ENCODE results near the gene CABCOCO1.

CABCOCO1 gene

DNA sequence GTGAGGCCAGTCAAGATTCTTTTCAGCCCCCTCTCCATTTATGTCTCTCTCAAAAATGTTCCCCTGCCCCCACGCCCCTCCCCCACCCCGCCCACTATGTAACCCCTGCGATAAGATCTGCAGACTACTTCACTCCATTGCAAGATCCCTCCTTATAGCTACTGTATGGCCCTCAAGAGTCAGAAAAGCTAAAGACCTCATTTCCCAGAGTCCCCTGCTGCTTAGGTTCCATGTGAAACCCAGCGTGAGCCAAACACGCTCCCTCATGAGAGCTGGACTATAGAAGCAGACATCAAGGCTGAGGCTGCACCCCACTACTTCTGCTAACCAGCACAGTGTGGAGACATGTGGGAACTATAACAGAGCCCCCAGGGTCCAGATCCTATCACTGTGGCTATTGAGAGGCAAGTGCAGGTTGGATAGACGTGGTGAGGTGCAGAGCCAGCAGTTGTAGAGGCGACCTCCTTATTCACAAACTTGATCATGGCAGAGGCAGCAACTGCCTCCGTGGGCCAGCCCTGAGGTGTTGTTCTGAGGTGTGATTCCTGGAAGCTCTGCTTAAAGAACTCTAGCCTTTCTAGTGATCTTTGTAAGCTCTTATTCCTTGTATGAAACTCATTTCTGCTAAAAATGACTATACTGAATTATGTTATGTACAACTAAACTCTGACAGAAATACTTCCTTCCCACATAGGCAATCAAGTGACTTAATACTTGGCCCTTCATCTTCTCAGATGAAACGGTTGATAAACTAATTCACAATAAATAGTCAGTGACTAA lies 121.8 kb downstream of the CABCOCO1 start:
- DNase-seq (ENCODE audit: low read depth in 2 of 2), result peak in 1 of 2 donors; percentile 40

DNA sequence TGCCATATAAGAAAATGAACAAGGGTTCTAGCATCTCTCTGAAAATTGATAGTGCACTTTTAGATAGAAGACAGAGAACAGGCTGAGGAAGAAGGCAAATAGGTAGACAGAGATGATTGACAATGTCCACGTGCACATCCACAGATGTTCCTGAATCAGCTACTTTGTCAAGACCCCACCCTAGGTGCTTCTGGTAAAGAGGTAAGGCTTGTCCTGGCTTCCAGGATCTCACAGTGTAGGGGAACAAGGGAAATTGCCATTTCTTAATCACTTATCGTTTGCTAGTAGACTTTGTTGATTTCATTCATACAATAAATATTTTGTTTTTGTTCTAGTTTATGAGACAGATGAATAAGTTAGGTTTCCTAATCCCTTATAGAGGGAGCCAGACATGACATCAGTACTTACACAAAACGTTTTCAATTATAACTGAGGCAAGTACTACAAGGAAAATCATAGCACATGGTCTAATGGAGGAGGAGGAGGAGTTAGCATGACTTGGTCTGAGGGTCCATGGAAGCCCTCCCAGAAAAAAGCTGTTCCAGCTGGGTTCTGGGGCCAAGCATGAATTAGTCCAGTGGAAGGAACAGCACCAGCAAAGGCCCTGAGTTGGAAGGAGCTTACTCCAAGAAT lies 122.9 kb downstream of the CABCOCO1 start:
- no peak for DNase-seq (ENCODE audit: low read depth in 2 of 2)

DNA sequence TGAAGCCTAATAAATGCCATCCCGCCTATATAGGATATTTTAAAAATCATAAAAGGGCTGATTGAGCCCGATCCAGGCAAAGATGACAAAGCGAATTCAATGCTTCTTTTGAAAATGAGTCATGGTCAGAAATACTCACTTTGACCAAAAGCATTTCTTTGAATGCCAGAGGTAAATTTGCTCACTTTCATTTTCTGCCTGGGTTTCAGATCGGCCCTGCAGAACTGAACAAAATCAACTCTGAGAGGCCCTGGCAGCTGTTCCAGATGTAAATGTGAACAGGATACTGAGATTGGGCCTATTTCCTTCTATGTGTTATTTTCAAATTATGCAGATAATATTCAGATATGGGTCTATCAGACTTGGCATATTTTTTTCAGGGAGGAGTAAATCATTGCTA lies 124.0 kb downstream of the CABCOCO1 start:
- DNase-seq (ENCODE audit: low read depth in 2 of 2), result no peak

DNA sequence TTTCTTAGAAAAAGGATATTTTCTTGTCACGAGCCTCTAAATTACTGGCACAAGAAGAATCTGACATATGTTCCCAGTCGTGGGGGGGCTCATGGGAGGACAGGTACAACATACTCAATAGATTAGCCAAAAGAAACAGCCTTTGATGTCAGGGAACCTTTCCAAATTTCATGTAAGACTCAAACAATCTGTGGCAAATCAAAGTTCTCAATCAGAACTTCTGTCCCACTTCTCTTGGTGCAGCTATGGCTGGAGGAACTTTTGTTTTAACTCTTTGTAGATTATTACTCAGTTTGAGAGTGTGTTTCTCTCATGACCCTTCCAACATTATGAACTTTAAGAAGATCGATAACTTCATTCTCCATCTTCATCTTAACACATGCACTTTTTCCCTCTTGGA lies 124.4 kb downstream of the CABCOCO1 start:
- no peak for DNase-seq (ENCODE audit: low read depth in 2 of 2)

DNA sequence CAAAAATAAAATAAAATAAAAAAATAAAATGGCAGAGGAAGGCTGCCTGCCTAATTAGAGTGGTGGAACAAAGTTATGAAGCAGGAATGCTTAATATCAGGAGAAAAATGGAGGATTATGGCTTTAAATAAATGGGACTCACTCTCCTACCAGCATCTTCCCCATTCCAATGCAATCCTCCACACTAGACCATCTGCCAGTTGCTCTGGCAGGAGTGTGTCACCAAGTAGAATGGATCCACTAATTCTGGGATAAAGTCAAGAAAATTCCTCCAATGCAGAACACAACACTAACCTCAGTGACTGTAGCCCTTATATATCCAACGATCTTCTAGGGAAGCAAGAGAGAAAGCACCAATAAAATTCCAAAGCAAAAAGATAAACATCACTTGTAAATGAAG lies 126.3 kb downstream of the CABCOCO1 start:
- DNase-seq (ENCODE audit: low read depth in 2 of 2), result no peak

DNA sequence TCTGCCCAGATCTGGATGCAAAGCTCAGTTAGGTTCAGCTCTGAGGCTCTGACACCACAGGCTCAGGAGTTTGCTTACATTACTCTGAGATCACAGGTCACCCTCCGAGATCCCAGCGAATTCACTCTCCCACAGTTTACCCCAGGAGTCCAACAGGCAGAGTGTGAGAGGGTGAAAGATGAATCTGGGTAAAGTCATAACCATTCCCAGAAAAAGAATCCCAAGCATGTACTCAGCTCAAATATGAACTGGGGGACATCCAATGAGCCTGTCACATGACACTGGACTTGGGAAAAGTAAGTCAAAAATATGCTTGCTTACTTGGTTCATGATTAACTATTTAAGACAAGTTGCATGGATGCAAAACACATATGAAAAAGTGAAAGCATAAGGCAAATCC lies 128.5 kb downstream of the CABCOCO1 start:
- no peak for DNase-seq (ENCODE audit: low read depth in 2 of 2)

DNA sequence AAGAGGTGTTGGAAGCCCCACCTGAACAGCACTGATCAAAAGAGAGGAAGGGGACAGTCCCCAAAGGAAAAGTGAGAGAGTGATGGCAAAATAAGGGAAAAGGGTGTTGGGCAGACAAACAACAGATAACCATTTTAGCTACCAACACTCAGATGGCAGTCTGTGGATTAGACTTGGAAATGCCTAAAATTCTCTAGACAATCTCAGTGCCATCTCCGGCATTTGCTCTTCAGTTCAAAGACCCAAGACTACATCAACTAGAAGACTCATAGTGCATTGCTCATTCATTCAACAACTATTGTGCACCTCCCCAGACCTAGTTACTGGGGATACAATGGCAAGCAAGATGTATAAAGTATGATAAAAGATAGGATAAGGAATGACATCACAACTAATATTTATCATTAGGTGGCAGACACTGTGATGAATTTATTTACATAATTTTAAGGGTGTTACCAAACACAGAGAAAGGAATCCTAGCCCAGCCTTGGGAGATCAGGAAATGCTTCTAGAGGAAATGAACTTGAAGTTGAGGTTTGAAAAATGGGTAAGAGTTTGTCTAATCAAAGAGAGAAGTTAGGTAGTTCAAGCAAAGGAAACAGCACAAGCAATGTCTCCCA lies 129.5 kb downstream of the CABCOCO1 start:
- DNase-seq (ENCODE audit: low read depth in 2 of 2), result no peak

DNA sequence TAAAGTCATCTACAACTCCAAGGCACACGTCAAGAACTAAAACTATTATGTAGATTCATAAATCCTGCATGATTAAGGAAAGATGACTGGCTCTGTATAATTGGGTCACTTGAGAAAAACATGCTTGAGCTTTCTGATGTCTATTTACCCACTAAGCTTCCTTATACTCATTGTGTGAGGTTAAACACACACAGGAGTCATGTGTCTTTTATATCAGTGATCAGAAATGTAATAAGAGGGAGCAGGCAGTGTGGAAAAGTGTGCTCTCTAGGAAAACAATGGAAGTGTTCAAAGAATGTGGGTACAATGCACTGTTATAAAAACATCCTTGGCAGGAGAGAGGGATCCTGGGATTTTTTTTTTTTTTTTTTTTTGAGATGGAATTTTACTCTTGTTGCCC lies 130.2 kb downstream of the CABCOCO1 start:
- DNase-seq (ENCODE audit: low read depth in 2 of 2), result no peak

DNA sequence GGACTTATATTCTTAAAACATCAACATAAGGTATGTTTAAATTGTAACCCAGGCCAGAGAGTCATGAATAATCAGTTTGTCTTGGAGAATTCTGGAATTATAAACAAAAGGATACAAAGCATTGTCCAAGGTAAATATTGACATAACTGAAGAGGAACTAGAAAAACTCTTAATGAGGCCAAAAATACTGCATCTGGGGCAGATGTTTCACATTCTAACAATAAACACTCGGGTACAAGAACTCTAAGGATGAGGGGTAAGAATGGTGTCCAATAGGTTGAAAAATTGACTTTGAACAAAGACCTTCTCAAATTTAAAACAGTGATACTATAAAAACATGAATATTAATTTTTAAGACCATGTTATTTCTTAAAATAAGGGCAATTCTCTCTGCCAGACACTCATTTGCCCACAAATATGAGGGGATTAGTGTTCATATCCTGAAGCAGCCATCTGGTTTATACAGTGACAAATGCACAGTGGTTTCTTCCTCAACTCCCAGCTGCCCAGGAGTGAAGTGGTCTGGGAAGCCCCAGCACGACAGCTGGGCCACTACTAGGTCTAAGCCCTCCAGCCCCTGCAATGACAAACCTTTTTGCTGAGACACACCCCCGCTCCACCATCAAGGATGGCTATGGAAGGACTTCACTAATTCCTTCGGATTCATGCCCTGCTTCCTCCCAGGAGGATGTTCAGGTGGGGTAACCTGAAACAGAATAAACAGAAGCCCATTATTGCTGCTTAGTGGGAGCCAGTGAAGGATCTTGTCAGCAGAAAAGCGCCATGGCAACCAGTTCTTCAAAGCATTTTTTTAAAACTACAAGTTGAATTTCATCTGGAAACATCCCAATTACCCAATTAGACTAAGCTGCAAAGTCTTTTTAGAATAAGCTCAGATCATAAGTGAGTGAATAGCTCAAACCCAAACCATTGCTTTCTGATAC lies 131.3 kb downstream of the CABCOCO1 start:
- DNase-seq (ENCODE audit: low read depth in 2 of 2), result no peak

DNA sequence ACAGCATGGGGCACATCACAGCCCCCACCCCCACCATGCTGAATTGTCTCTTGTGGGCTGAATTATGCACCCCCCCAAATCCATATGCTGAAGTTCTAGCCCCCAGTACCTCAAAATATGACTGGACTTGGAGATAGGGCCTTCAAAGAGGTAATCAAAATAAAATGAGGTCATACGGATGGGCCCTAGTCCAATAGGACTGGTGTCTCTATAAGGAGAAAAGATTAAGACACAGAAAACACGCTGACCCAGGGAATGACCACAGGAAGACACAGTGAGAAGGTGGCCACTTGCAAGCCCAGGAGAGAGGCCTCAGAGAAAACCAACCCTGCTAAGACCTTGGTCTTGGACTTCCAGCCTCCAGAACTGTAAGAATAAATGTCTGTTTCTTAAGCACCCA lies 132.4 kb downstream of the CABCOCO1 start:
- no peak for DNase-seq (ENCODE audit: low read depth in 2 of 2)

DNA sequence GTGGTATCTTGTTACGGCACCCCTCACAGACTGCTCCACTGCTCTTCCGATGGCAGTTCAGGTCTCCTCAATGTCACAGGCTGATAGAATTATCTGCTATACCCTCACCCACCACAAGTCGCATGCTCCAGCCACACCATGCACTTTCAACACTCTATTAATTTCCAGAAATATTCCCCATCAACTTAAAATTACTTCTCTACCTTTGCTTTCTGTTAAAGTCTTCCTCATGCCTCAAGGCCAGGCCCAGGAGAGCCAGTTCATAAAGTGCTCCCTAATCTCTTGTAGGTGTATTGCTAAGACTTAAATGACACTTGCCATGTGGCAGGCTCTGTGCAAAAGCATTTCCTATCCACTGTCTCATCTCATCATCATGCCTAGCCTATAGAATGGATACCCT lies 132.8 kb downstream of the CABCOCO1 start:
- DNase-seq (ENCODE audit: low read depth in 2 of 2), result no peak

DNA sequence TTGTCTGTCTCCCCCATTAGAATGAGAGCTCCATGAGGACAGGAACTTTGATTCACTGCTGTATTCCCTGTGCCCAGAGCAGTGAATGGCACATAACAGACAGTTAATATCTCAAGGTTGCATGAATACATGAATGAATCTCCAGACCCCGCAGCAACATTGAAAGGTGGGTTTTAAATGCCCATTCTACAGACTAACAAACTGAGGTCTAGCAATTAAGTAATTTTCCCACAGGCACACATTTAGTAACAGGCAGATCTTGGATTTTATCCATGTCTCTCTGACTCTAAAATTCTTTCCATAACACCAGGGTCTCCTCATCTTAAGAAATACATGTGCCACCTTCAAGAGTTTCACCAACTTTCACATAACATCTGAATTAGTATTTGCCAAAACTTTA lies 134.1 kb downstream of the CABCOCO1 start:
- DNase-seq (ENCODE audit: low read depth in 2 of 2), result no peak

DNA sequence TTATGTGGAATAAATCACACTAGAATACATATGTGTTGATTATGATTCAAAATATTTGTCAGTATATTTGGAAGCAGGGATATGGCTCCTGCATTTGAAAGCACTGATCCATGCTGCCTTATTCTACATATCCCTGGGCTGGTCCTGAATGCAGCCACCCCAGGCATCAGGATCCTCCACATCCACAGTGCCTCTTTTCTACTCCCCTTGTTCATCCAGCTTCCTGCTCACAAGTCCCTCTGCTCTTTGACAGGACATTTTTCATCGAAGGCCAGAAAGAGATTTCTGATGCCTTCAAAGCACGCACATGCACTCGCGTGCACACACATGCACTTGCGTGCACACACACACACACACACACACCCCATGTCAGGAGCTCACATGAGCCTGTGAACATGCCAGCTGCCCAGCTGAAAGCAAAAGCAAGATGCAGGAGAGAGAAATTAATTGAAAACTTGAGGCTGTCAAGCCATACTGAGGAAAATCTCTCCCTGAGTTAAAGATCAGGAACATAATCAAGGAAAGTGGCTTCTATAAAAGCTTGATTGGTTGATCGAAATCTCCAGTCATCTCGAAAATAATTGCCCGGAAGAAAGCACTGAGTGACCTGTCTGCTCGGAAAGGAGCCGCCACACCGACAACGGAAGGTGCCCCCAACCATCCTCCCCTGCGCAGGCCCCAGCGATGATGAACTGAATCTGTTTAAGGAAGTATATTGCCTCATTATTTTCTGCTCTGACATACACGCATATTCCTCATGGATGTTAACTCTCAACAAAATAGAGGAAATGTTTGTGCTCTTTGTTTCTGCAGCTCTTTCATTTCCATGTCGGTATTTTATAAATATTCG lies 134.8 kb downstream of the CABCOCO1 start:
- DNase-seq (ENCODE audit: low read depth in 2 of 2), result no peak

DNA sequence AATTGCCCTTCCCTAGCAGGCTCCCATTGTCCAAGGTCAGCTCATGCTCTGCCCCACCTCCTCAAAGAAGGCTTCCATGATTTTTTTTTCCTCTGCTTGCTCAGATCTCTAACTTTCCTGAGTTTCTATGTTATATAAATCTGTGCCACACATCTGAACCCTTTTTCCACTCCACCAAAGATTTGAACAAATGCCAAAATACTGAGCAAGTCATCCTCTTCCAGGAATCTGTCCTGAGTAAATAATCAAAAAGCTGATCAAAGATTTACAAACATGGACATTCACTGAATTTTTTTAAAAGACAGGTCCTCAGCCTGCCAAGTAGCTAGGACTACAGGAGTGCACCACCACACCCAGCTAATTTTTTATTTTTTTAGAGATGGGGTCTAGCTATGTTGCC lies 136.0 kb downstream of the CABCOCO1 start:
- DNase-seq (ENCODE audit: low read depth in 2 of 2), result no peak

DNA sequence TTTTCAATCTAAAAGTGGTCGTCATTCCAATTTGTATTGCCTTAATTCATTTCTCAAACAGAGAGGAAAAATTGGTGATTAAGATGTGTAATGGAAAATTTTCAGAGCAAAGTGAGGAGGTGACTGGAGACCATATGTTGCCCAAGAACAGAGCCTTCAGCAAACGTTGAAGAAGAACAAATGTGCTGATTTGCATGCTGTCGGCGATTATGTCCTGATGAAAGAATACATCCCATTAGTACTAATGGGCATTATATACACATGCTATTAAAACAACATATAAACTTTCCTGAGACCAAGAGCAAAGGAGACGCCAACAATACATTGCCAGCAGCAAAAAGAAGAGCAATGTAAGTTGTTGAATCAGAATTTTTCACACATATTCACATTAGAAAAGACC lies 138.8 kb downstream of the CABCOCO1 start:
- DNase-seq (ENCODE audit: low read depth in 2 of 2), result no peak

DNA sequence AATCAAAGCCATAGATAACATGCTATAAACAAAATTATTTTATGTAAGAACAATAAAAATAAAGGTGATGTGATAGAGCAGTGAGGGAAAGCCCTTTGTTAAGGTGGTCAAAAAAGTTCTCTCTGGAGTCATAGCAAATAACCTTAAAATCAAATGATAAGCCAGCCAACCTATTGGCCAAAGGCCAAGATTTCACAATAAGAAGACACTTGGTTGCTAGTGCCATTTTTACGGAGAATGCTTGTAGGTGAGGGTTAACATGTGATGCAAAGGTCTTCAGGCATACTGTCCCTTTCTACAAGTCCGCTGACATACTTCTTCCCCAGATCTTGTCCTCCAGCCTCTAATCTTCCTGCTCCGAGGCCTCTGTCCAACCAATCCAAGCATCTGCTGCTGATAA lies 140.5 kb downstream of the CABCOCO1 start:
- DNase-seq (ENCODE audit: low read depth in 2 of 2), result no peak

DNA sequence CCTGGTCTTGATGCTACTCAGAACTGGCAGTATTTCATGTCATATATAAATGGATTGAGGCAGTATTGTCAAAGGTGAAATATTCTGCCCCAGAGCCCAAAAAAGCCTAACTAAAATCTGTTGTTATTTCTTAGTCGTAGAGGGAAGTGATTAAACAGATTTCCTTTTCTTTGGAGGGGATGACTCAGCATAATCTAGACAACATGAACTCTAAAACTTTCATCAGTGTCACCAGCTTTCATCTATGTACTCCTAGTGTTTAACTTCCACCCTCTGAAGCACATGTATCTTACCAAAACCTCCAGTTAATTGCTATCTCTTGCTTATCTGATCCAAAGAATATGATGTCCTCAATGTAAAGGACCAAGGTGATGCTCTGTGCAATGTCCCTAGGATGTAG lies 141.7 kb downstream of the CABCOCO1 start:
- no peak for DNase-seq (ENCODE audit: low read depth in 2 of 2)

DNA sequence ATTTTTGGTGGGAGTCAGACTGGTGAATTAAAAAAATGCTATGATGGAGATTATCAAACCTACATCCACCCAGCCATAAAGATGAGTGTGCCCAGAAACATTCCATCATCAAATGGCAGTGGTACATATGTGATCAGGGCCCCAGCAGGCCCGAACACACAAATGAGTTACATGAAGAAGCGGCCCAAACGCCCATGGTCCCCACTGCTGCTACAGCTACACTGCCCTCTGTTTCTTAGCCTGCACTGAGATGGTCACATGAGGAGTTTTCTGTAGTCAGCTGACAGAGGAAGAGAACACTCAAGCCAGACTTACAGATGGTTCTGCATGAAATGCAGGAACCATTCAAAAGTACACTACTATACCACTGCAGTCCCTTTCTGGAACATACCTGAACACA lies 142.4 kb downstream of the CABCOCO1 start:
- DNase-seq (ENCODE audit: low read depth in 2 of 2), result no peak

DNA sequence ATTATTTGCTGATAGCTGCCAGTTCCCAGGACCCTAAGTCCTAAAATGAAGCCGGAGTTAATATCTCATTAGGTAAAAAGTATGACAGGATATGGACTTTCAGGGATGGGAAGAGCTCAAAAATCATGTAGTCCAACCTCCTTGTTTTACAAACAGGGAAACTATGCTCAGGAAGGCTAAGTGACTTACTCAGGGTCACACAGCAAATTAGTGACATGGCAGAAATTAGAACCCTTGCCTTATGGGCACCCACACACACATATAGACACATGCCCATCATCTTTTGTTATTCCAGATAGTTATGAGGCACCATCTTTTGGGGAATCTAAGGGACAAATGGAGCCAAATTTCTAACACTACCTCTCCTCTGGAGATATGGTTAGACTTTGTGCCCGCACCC lies 147.5 kb downstream of the CABCOCO1 start:
- DNase-seq (ENCODE audit: low read depth in 2 of 2), result no peak

DNA sequence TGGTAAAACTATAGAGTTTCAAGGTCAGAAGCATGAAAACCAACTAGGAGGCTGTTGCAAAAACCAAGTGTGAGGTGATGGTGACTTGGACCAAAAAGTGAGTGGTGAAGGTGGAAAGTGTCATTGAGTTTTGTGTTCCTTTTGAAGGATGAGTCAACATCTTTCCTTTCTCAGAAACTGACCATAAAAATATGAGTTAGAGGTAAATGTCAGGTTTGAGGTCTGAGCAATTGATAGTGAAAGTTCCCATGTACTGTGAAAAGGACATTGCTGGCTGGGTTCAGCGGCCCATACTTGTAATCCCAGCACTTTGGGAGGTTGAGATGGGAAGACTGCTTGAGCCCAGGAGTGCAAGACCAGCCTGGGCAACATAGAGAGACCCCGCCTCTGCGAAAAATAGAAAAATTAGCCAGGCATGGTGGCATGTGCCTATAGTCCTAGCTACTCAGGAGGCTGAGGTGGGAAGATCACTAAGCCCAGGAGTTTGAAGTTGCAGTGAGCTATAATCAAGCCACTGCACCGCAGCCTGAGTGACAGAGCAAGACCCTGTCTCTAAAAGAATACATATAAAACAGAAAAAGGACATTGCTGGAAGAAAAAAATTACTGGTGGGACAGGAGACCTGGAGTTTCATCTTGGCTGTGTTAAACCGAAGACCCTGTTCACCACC lies 149.5 kb downstream of the CABCOCO1 start:
- no peak for DNase-seq (ENCODE audit: low read depth in 2 of 2)

DNA sequence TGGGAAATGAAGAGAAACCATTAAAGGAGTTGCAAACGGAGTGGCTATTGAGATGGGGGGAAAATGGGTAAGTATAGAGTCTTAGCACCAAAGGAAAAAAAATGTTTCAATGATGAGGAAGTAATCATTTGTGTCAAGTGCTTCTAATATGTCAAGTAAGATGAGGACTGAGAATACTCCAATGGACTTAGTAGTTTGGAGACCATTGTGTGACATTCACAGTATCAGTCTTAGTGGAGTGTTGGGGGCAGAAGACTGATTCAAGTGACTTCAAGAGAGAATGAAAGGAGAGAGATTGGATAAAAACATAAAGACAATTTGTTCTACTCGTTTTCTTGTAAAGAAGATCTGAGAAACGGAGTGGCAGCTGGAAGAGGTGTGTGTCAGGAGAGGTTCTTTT lies 150.2 kb downstream of the CABCOCO1 start:
- no peak for DNase-seq (ENCODE audit: low read depth in 2 of 2)

Measured in stimulated activated CD8-positive, alpha-beta memory T cell treated with anti-CD3 and anti-CD28 coated beads, Interleukin-15, amount 100 ng/mL, for 48 hours (primary cell).